ENCODE results near the gene ARMH1.
"Not testable (repeated sequence)": the region's sequence is repeated elsewhere in the genome, so short reads cannot be mapped to it uniquely, and the experiment has no call there.

The ARMH1 gene

DNA sequence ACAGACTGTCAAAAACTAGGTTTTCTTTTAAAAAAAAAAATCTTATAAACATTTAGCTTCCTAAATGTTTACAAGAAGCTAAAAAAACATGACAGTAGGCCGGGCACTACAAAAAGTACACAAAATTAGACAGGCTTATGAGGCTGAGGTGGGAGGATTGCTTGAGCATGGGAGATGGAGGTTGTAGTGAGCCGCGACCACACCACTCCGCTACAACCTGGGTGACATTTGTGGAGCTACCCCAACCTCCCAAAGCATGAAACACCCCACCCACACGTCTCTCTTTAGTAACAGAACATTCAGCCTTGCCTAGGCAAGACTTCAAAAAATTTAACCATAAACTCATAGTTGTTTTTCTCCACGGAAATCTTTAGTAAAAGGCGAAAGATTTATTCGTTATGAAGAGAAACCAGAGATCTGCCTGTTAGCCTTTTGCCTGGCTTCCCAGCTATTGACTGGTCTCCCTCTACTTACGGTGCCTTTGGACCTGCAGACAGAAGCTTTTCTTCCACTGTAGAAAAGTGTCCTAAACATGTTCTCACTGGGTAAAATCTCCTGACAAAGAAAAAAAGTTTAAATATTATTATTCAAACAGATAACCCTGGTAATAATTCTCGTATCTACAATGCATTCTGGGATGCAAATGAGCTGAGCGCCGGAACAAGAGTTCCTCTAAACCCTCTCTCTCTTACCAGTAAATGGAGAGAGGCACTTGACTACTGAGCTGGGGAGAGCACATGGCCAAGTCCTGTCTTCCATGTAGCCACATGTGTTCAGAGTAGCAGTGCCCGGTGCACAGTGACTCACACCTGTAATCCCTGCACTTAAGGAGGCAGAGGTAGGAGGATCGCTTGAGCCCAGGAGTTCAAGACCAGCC lies 47.2 kb downstream of the ARMH1 start:
- peak; percentile 60 to 76 (median 70) for DNase-seq (ENCODE audit: low read depth in 4 of 4, low spot score in 1 of 4)

DNA sequence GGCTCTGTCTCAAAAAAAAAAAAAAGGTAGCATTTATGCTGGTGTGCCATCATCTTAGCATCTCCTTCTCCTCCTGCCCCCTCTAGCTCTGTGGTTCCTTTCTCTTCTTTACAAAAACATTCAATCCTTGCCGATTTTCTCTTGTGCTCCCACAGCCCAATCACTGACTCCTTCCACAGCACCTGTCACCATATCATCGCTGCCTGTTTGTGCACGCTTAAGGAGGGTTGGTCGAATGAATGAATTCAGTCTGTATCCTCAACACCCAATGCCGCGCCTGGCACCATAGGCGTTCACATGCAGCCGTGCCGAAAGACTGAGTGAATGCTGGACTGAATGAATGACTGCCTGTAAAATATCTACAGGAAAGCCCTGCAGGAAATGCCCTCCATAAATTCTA lies 48.5 kb downstream of the ARMH1 start:
- no peak for DNase-seq (ENCODE audit: low read depth in 4 of 4, low spot score in 1 of 4)

GRCh38 chr1:44723496-44724295 lies 49.2 kb downstream of the ARMH1 start:
- DNase-seq (ENCODE audit: low read depth in 4 of 4, low spot score in 1 of 4): peak in 1 of 4 experiments; percentile 45

DNA sequence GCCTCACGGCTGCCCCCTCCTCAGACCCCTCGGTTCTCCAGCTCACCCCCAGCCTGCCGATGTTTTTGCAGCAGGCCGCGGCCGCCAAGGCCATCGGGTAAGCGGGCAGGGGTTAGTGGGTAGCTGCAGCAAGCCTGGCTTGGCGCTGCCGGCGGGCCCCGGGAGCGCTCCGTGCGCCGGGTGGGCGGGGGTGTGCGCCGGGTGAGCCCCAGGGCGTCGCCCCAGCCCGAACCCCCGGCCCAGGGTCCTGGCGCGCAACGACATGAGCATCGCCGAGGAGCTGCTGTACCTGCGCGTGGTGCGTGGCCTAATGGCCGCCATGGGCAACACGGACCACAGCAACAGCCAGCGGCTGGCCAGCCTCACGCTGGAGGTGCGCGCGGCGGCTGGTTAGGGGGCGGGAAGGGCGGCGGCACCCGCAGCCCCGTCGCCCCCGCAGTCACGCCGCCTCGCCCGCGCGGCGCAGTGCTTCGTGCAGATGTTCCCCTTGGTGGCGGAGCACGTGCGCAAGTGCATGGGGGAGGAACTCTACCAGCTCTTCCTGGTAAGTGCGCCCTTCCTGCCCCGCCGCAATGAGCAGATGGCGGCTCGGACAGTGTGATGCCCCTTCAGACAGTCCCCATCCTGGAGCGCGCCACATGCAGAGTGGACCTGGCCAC lies 49.9 kb downstream of the ARMH1 start:
- DNase-seq (ENCODE audit: low read depth in 4 of 4, low spot score in 1 of 4): no peak

DNA sequence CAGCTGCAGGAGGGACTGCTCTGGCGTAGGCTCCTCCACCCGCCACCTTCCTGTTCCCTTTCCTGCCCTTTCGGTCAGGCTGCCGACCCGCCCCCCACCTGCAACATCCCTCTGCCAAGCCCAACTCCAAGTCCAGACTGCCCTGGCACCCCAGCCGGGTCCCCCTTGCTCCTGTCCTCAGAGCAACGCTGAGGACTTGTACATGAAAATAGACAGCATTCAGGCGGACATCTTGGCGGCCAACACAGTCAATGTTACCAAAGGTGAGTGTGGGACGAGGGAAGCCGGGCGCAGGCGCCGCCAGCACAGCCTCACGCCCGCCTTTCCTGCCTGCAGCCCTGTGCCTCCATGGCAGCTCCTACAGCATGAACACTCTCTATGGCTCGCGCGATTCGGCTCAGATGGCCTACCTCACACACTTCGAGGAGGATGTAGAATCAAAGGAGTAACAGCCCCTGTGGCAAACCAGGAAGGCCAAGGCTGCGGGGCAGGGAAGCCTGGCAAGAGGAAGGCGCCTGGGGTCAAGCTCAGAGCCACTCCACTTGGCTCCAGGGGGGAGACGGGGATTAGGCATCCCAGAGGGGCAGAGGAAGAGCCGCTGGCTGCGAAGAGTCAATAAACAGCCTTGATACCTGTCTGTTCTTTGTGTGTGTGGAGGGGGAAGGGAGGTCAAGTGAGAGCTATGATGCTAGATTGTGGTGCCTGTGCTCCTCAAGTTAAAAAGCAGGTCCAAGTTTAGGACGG lies 50.6 kb downstream of the ARMH1 start:
- DNase-seq (ENCODE audit: low read depth in 4 of 4, low spot score in 1 of 4): no peak

- peak; percentile 90 to 98 (median 94) for DNase-seq (ENCODE audit: low read depth in 4 of 4, low spot score in 1 of 4)
These were observed 56.4 kb downstream of the ARMH1 start, which contains the start of gene RNU5D-1 for GRCh38 chr1:44730741-44731512. Gene RNU5D-1 (minus strand): TSS chr1:44731170.

GRCh38 chr1:44733365-44733764 lies 58.9 kb downstream of the ARMH1 start:
- no peak for DNase-seq (ENCODE audit: low read depth in 4 of 4, low spot score in 1 of 4)

- no peak for DNase-seq (ENCODE audit: low read depth in 4 of 4, low spot score in 1 of 4)
These were observed 59.3 kb downstream of the ARMH1 start for GRCh38 chr1:44733784-44734183.

DNA sequence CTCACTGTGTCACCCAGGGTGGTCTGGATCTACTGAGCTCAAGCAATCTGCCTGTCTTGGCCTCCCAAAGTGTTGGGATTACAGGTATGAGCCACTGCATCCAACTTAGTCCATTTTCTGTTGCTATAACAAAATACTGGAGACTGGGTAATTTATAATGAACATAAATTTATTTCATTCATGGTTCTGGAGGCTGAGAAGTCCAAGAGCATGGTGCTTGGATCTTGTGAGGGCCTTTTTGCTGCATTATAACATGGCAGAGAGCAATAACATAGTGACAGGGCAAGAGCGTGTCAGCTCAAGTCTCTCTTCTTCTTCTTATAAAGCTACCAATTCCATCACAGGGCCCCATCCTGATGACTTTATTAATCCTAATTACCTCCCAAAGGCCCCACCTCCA lies 61.5 kb downstream of the ARMH1 start:
- DNase-seq (ENCODE audit: low read depth in 4 of 4, low spot score in 1 of 4): no peak

DNA sequence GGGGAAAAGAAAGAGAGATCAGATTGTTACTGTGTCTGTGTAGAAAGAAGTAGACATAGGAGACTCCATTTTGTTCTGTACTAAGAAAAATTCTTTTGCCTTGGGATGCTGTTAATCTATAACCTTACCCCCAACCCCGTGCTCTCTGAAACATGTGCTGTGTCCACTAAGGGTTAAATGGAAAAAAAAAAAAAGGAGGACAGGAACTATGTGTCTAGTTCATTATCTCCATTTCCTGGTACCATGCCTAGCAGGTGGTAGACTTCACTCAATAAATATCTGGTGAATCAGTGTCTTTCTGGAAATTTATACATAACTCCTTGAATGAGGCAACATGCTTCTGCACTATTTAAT lies 64.4 kb downstream of the ARMH1 start:
- DNase-seq (ENCODE audit: low read depth in 4 of 4, low spot score in 1 of 4): not testable (repeated sequence)

DNA sequence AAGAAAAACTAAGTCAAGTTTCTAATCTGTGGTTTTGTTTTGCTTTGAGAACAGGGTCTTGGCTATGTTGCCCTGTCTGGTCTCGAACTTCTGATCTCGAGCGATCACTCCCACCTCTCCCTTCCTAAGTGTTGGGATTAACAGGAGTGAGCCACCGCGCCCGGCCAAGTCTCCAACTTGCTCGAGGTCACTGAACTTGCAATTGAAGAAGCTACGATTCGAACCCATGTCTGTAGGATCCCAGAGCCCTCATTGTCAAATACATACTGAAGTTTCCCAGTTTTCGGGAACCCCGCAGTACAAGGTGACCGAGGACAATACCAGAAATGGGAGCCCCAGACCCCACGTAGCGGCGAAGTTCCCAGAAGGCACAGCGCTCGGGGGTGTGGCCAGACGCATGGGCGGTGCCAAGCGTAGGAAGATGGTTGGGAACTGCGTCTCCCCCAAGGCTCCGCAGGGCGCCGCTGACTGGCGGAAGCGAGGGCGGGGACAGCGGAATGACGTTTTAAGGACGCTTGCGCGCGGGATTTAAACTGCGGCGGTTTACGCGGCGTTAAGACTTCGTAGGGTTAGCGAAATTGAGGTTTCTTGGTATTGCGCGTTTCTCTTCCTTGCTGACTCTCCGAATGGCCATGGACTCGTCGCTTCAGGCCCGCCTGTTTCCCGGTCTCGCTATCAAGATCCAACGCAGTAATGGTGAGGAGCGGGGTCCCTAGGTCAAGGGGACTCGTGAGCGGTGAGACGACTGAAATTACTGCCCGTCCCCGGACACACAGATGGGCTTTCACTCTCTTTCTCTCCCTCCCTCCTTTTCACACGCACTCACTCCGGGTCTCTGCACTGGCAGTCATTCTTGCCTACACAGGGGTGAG lies 65.0 kb downstream of the ARMH1 start, which contains the start of gene KIF2C:
Gene KIF2C (plus strand): TSS at position 531 of the 872 bp plus-strand sequence. CDS start 96 bp downstream, at position 627.
- DNase-seq (ENCODE audit: low read depth in 4 of 4, low spot score in 1 of 4): peak; percentile 91 to 97 (median 94)

GRCh38 chr1:44740179-44740617 lies 65.7 kb downstream of the ARMH1 start:
- no peak for DNase-seq (ENCODE audit: low read depth in 4 of 4, low spot score in 1 of 4)

DNA sequence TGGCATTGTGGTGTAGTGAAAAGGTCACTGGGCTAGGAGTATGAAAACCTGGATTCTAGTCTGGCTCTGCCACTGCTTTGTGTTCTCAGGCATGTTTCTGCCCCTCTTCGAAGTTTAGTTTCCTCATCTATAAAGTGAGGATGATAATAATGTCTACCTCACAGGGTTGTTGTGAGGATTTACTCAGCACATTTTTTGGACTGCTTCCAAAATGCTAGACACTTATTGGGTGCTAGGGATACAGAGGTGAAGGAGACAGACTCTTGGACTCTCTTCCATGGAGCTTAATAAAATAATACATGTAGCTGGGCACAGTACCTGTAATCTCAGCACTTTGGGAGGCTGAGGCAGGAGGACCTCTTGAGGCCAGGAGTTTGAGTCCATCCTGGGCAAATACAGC lies 68.7 kb downstream of the ARMH1 start:
- no peak for DNase-seq (ENCODE audit: low read depth in 4 of 4, low spot score in 1 of 4)

DNA sequence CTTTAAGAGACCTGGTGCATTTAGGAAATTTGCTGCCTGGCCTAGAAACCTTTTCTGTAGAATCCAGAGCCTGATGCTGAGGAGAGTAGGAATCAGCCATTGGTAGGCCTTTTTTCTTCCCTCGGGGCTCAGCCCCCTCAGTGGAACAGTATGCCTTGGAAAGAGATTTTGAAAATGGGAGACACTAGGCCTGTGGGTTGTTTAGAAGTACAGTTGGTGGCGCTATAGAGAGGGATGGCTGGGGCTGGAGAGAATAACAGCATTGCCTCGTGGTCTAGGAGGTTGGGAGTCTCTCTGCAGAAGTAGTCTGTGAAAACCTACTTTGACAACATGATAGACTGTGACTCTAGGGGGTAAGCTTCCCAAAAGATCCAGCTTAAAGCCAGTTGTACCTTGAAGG lies 73.4 kb downstream of the ARMH1 start:
- DNase-seq (ENCODE audit: low read depth in 4 of 4, low spot score in 1 of 4): no peak

DNA sequence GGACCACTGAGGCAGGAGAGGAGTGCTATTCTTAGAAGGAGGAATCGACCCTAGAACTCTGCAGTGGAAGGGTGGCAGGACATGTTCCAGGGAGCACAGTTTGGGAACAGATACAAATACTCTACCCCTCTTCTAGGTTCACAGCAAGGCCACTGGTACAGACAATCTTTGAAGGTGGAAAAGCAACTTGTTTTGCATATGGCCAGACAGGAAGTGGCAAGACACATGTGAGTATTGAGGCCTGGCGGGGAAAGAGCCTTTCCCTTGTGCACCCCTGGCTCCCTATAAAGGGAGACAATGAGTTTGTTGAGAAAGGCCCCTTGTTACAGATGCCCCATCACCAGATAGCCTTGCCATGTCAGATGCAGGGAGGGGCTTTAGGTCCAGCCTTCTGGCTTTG lies 82.9 kb downstream of the ARMH1 start:
- DNase-seq (ENCODE audit: low read depth in 4 of 4, low spot score in 1 of 4): no peak

DNA sequence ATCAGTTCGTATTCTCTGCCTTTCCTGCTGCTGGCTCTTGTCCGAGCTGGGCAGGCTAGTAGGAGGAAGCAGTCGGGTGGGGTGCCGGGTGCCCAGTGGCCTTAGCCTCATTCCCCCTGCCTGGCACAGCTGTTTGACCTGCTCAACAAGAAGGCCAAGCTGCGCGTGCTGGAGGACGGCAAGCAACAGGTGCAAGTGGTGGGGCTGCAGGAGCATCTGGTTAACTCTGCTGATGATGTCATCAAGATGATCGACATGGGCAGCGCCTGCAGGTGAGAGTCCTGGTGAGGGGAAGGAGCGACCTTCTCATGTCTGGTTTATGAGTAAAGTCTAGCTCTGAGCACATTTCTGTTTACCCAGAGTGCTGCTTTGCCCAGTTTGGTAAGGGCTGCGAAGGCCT lies 84.6 kb downstream of the ARMH1 start:
- DNase-seq (ENCODE audit: low read depth in 4 of 4, low spot score in 1 of 4): no peak

GRCh38 chr1:44760876-44761275 lies 86.4 kb downstream of the ARMH1 start:
- no peak for DNase-seq (ENCODE audit: low read depth in 4 of 4, low spot score in 1 of 4)

DNA sequence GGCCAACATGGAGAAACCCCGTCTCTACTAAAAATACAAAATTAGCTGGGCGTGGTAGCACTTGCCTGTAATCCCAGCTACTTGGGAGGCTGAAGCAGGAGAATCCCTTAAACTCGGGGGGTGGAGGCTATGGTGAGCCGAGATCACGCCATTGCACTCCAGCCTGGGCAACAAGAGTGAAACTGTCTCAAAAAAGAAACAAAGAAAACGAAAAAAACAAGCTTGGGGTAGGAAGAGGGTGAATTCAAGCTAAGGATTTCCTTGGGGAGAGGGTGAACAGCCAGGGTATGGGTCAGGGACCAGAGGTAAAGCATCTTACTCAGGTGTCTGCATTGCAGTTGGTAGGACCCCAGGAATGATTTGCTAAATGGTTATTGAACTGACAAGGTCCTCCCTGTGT lies 91.9 kb downstream of the ARMH1 start:
- not testable (repeated sequence) for DNase-seq (ENCODE audit: low read depth in 4 of 4, low spot score in 1 of 4)

All from stimulated activated CD4-positive, alpha-beta T cell treated with anti-CD3 and anti-CD28 coated beads, Interleukin-1b, Interleukin-23, amount 100 ng/mL, for 24 hours (primary cell).